PC-3 (cell line): Measurements from ENCODE around the gene COL6A1. TPM values are rescaled to one million over a fixed set of nuclear protein-coding genes. Genes with fewer than 3 reads are reported as not detected.

Source experiments
- ATAC-seq: fragments of 200-7000 bp; cut with Tn5 transposase; 2 replicates; pipeline ENCODE4 v1.9.1; 2020; ENCODE audit warnings: mild to moderate bottlenecking, moderate library complexity
- BruUV-seq: library from RNA; stranded (reverse); fragments of 400-500 nt; replicated peaks from 2 replicates; lab custom pipeline; 2021; lab: Mats Ljungman, UMichigan
- CTCF ChIA-PET: fragments of 300-600 bp; sonication (Branson Sonifier 250); formaldehyde crosslinking; loops from one replicate; lab custom pipeline; 2022; ENCODE audit warnings: antibody characterized with exemption; lab: Charles Lee
- POLR2A ChIA-PET: fragments of 300-600 bp; sonication (Branson Sonifier 250); formaldehyde crosslinking; loops from one replicate; lab custom pipeline; 2022; ENCODE audit warnings: antibody characterized with exemption; ENCODE audit not compliant: unreplicated experiment; lab: Charles Lee
- DNase-seq: peaks from one replicate; pipeline ENCODE4 v3.0.0-alpha.2; 2015
- H2AFZ ChIP-seq: fragments of 300-600 bp; sonication (generic); 2 replicates; pipeline ENCODE4 v1.6.0; 2016; ENCODE audit warnings: antibody characterized with exemption, low read length
- H3F3A ChIP-seq: fragments of 300-600 bp; sonication (generic); one replicate; pipeline ENCODE4 v1.6.0; 2017; ENCODE audit warnings: antibody characterized with exemption, low read length, control low read depth, mild to moderate bottlenecking; ENCODE audit not compliant: unreplicated experiment
- H3K27ac ChIP-seq: fragments of 300-600 bp; sonication (generic); 2 replicates; pipeline ENCODE4 v1.5.1; 2016; ENCODE audit warnings: mild to moderate bottlenecking, low read length
- H3K27me3 ChIP-seq: fragments of 300-600 bp; sonication (generic); 2 replicates; pipeline ENCODE4 v1.6.1; 2016; ENCODE audit warnings: low read length, mixed read lengths
- H3K36me3 ChIP-seq: fragments of 300-600 bp; sonication (generic); 2 replicates; pipeline ENCODE4 v1.6.1; 2016; ENCODE audit warnings: low read depth, mixed run types, low read length, mixed read lengths
- H3K4me1 ChIP-seq: fragments of 300-600 bp; sonication (generic); 2 replicates; pipeline ENCODE4 v1.5.1; 2016; ENCODE audit warnings: low read length; ENCODE audit not compliant: insufficient read depth
- H3K4me2 ChIP-seq: fragments of 300-600 bp; sonication (generic); 2 replicates; pipeline ENCODE4 v1.6.0; 2016; ENCODE audit warnings: low read length
- H3K4me3 ChIP-seq: fragments of 300-600 bp; sonication (generic); 2 replicates; pipeline ENCODE4 v1.5.1; 2016; ENCODE audit warnings: mild to moderate bottlenecking, low read length, mixed read lengths
- H3K79me2 ChIP-seq: fragments of 300-600 bp; sonication (generic); 2 replicates; pipeline ENCODE4 v1.6.1; 2017; ENCODE audit warnings: low read length, mixed read lengths
- H3K9ac ChIP-seq: fragments of 300-600 bp; sonication (generic); 2 replicates; pipeline ENCODE4 v1.6.0; 2016; ENCODE audit warnings: mild to moderate bottlenecking, low read length
- H3K9me2 ChIP-seq: fragments of 300-600 bp; sonication (generic); replicated peaks from 2 replicates; pipeline ENCODE4 v1.6.1; 2016; ENCODE audit warnings: mixed run types, low read length, mixed read lengths
- H3K9me3 ChIP-seq: fragments of 300-600 bp; sonication (generic); 2 replicates; pipeline ENCODE4 v1.6.1; 2016; ENCODE audit warnings: low read length, mixed read lengths
- H4K20me1 ChIP-seq: fragments of 300-600 bp; sonication (generic); 2 replicates; pipeline ENCODE4 v1.6.1; 2016; ENCODE audit warnings: low read length, mixed read lengths
- EZH2 ChIP-seq: fragments of 300-600 bp; sonication (generic); IDR thresholded peaks from one replicate; pipeline ENCODE4 v1.6.1; 2017; ENCODE audit warnings: antibody characterized with exemption, mild to moderate bottlenecking, low read length; ENCODE audit not compliant: unreplicated experiment
- EZH2phosphoT487 ChIP-seq: fragments of 300-600 bp; sonication (generic); IDR thresholded peaks from 2 replicates; pipeline ENCODE4 v1.6.1; 2018; ENCODE audit warnings: mild to moderate bottlenecking, antibody characterized with exemption, low read length, borderline replicate concordance
- intact Hi-C: fragments of 100-400 bp; cut with micrococcal nuclease; formaldehyde crosslinking; loops from 2 replicates; pipeline ENCODE4 v1.9.0; 2023
- total RNA-seq: library from RNA; depleted of rRNA; stranded (reverse); fragments of >200 nt; gene quantifications from 2 replicates; pipeline ENCODE4 v1.2.3, GENCODE V29; 2014
- TF ChIP-seq, protein P1 (sequence below): fragments of 300-600 bp; sonication (generic); conservative IDR thresholded peaks from 2 replicates; pipeline ENCODE4 v1.5.1; 2017; ENCODE audit warnings: antibody characterized with exemption, low read depth, mild to moderate bottlenecking, low read length

COL6A1 gene
- total RNA-seq, 1 experiment from 2014 or later = 487 TPM

DNA sequence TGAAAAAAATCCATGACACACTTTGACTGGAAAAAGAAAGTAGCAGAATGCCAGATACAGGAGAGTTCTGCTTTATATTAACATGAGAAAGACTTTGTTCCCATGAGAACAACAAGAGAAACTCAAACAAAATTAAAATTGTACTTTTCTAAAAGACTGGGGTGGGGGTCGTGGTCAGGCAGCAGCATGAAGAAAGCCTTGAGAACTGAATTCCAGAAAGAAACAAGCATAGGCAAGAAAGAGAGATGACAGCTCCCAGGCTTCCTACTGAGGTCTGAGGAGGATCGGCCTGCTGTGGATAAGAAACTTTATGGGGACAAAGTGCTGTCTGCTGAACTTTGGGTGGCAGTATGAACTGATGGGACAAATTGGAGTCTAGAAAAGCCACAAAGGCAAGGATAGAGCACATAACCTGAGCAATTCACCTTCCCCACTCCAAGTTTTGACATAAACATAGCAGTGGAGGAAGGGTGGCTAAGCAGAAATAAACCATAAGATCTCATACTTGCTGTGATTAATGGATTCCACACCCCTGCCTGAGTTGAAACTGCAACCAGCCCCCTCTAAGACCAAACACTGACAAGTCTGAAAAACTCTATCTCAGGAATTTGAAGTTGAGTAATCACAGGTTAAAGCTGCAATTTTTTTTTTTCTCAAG lies 43.7 kb downstream of the COL6A1 start:
- H3F3A ChIP-seq = no peaks in the 10 kb centered on the region
- no peaks in the 10 kb centered on the region for H3K4me1 ChIP-seq
- intact Hi-C loops = no loop called here
- no peak overlapping the region for H3K9ac ChIP-seq
- H3K4me3 ChIP-seq = no peak overlapping the region
- no peak overlapping the region for H3K27ac ChIP-seq
- H4K20me1 ChIP-seq = no peaks in the 10 kb centered on the region
- no peak for ATAC-seq
- no peak overlapping the region for H3K4me2 ChIP-seq
- no peak for TF ChIP-seq EZH2phosphoT487
- TF ChIP-seq, protein P1, sequence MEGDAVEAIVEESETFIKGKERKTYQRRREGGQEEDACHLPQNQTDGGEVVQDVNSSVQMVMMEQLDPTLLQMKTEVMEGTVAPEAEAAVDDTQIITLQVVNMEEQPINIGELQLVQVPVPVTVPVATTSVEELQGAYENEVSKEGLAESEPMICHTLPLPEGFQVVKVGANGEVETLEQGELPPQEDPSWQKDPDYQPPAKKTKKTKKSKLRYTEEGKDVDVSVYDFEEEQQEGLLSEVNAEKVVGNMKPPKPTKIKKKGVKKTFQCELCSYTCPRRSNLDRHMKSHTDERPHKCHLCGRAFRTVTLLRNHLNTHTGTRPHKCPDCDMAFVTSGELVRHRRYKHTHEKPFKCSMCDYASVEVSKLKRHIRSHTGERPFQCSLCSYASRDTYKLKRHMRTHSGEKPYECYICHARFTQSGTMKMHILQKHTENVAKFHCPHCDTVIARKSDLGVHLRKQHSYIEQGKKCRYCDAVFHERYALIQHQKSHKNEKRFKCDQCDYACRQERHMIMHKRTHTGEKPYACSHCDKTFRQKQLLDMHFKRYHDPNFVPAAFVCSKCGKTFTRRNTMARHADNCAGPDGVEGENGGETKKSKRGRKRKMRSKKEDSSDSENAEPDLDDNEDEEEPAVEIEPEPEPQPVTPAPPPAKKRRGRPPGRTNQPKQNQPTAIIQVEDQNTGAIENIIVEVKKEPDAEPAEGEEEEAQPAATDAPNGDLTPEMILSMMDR = no peak
- TF ChIP-seq EZH2 = no peak
- no peaks in the 10 kb centered on the region for H3K27me3 ChIP-seq
- H3K9me3 ChIP-seq = 0 out of 2 replicates have a peak, but pooled peaks cover 7% of the 10 kb centered on the region
- H2AFZ ChIP-seq = no peak overlapping the region
- no peaks in the 10 kb centered on the region for H3K9me2 ChIP-seq
- no peaks in the 10 kb centered on the region for H3K36me3 ChIP-seq
- no TSS peak for BruUV-seq
- DNase-seq = no peak
- CTCF ChIA-PET = no interaction called here
- POLR2A ChIA-PET = no interaction called here
- H3K79me2 ChIP-seq = no peaks in the 10 kb centered on the region

GRCh38 chr21:46027851-46028493 lies 46.4 kb downstream of the COL6A1 start:
- ChIA-PET CTCF (no interaction called here), POLR2A (no interaction called here)
- ATAC-seq (no peak), DNase-seq (no peak)
- no peak overlapping the region for H3K27ac ChIP-seq
- no peaks in the 10 kb centered on the region for H3F3A ChIP-seq
- no peaks in the 10 kb centered on the region for H3K9me2 ChIP-seq
- BruUV-seq = no TSS peak
- H2AFZ ChIP-seq = no peak overlapping the region
- no peaks in the 10 kb centered on the region for H3K27me3 ChIP-seq
- no peak overlapping the region for H3K4me3 ChIP-seq
- H3K4me1 ChIP-seq = no peaks in the 10 kb centered on the region
- intact Hi-C loops = no loop called here
- no peaks in the 10 kb centered on the region for H3K36me3 ChIP-seq
- H3K79me2 ChIP-seq = no peaks in the 10 kb centered on the region
- H3K4me2 ChIP-seq = no peak overlapping the region
- no peaks in the 10 kb centered on the region for H4K20me1 ChIP-seq
- 0 out of 2 replicates have a peak, but pooled peaks cover 7% of the 10 kb centered on the region for H3K9me3 ChIP-seq
- TF ChIP-seq, protein P1 = no peak
- no peak for TF ChIP-seq EZH2phosphoT487
- TF ChIP-seq EZH2 = no peak
- H3K9ac ChIP-seq = no peak overlapping the region

DNA sequence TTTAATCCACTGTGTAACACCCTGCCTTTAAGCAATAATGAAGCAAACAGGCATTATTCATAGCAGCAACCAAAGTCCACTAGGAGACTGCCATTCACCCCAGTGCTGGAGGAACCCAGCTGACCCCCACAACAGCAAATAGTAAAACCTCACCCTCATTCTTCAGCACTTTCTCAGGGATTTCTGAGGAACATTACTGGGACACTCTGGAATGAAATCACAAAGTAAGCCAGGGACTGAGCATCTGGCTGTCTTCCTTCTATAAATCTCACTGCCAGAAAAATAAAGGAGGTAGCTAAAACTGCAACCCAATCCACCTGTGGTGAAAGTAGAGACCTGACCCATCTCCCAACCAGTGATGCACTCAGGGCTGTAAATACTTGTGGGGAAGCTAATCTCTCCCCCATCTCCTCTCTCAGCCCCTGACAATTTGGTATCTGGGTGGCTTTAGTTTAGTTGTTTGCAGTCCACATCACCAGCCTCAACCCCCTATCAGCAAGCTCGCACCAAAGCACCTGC lies 47.1 kb downstream of the COL6A1 start:
- Histone ChIP-seq H4K20me1 (no peaks in the 10 kb centered on the region), H3F3A (no peaks in the 10 kb centered on the region), H3K36me3 (no peaks in the 10 kb centered on the region), H3K79me2 (no peaks in the 10 kb centered on the region), H3K9ac (no peak overlapping the region), H2AFZ (no peak overlapping the region), H3K4me2 (no peak overlapping the region), H3K27me3 (no peaks in the 10 kb centered on the region), H3K4me3 (no peak overlapping the region), H3K27ac (no peak overlapping the region), H3K4me1 (no peaks in the 10 kb centered on the region), H3K9me3 (0 out of 2 replicates have a peak, but pooled peaks cover 7% of the 10 kb centered on the region), H3K9me2 (no peaks in the 10 kb centered on the region)
- DNase-seq (no peak), ATAC-seq (no peak)
- TF ChIP-seq EZH2phosphoT487 (no peak), EZH2 (no peak)
- TF ChIP-seq, protein P1 = no peak
- POLR2A ChIA-PET = no interaction called here
- BruUV-seq = no TSS peak
- CTCF ChIA-PET = no interaction called here
- intact Hi-C loops = no loop called here
